Psoas muscle (tissue), 8 donors: ENCODE measurements around the gene DDN. TPM values are rescaled to one million over a fixed set of nuclear protein-coding genes. Genes with fewer than 3 reads are reported as not detected.

Experiments
- ATAC-seq, 4 donors: fragments of 200-7000 bp; cut with Tn5 transposase; one replicate each; pipeline ENCODE4 v1.9.1; 2020; ENCODE audit warnings: moderate library complexity in 3 of 4, mild to moderate bottlenecking in 2 of 4
- DNase-seq, 2 donors: peaks; one replicate each; pipeline ENCODE4 v3.0.0-alpha.2; 2020
- H3K27ac ChIP-seq: fragments of 200-600 bp; one replicate; pipeline ENCODE4 v1.8.0; 2022
- H3K27me3 ChIP-seq, 3 donors: fragments of 200-600 bp in 1 of 3; one replicate each; pipeline versions ENCODE4 v1.6.1 to v1.8.0; 2013 to 2022; ENCODE audit warnings: low read length in 2 of 3, mild to moderate bottlenecking in 2 of 3, moderate library complexity in 1 of 3; ENCODE audit not compliant: insufficient read depth in 3 of 3
- H3K36me3 ChIP-seq, 2 donors: fragments of 200-600 bp in 1 of 2; one replicate each; pipeline versions ENCODE4 v1.6.1 to v1.8.0; 2013 to 2022; ENCODE audit warnings: low read depth in 1 of 2, mild to moderate bottlenecking in 1 of 2, moderate library complexity in 1 of 2; ENCODE audit not compliant: insufficient read depth in 1 of 2
- H3K4me1 ChIP-seq: fragments of 200-600 bp; one replicate; pipeline ENCODE4 v1.8.0; 2022
- H3K4me3 ChIP-seq: fragments of 200-600 bp; one replicate; pipeline ENCODE4 v1.8.0; 2022; ENCODE audit warnings: mild to moderate bottlenecking
- H3K9me3 ChIP-seq: fragments of 200-600 bp; one replicate; pipeline ENCODE4 v1.8.0; 2022
- WGBS, 3 donors: extraction: QIAGEN DNeasy Blood & Tissue Kit; methylation state at CpG; one replicate each; pipeline versions ENCODE4 v1.1.6 to v1.1.7; 2013; 5-methylcytosine and 5-hydroxymethylcytosine counted together
- intact Hi-C, 2 donors: fragments of 100-400 bp; cut with DNase I; formaldehyde crosslinking; loops; one replicate each; pipeline versions ENCODE4 v1.11.0 to v1.14.2; 2022
- polyA plus RNA-seq, 3 donors: library from polyadenylated mRNA; stranded (reverse); fragments of 200-250 nt; gene quantifications; one replicate each; pipeline ENCODE4 v1.2.3, GENCODE V29; 2013
- total RNA-seq, 4 donors: library from RNA; stranded (reverse); fragmentation: NEBNext Ultra II Directional in 2 of 4; extraction: Animal tissue kit (Norgen Biotek cat#: 25700) in 2 of 4; gene quantifications; one replicate each; pipeline versions ENCODE4 v1.2.1 to v1.2.4, GENCODE V29; 2021 to 2023
- TF ChIP-seq, protein P1 (sequence below): fragments of 200-600 bp; IDR thresholded peaks from one replicate; pipeline ENCODE4 v1.8.0; 2022; ENCODE audit warnings: antibody characterized with exemption
- donor health status: healthy with polysubstance abuse.
- donor health status: DM: no; HTN: no; CAD: no; lungs with moderate emphysema.
- donor health status: Bipolar disorder and iron deficiency.
- donor health status: healthy.
- donor health status: DM: yes; HTN: yes; CAD: no.
- donor health status: DM: no; HTN: no; CAD: no.
- donor health status: DM: no; HTN: no; CAD: no.
- donor health status: DM: yes; HTN: yes; CAD: no.

The DDN gene
- total and polyA plus RNA-seq, 7 donors, result 11.2 to 485 (median 72.6) TPM

DNA sequence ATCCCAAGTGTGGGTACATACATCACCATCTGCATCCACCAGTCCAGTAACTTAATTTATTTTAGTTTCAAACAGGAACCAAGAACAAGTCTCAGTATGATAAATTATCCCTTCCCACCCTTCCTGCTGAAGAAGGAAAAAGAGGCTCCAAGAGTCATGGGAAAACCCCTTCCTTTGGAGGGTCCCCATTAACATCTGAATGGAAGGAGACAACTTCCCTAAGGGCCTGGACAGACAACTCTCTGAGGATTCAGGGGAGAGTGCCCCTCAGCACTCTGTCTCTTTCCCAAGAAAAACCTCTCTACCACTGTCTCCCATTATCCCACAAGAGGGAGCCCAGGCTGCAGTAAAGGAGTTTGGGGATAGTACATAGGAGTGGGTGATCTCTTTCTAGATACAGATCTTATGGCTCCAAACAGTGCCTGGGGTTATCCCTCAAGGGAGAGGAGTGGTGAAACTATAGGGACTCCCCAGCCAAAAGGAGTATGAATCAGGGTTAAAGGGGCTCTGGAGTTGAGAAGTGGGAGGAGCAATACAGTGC lies 33.8 kb downstream of the DDN start:
- intact Hi-C loops, result no loop called here
- TF ChIP-seq, protein P1, sequence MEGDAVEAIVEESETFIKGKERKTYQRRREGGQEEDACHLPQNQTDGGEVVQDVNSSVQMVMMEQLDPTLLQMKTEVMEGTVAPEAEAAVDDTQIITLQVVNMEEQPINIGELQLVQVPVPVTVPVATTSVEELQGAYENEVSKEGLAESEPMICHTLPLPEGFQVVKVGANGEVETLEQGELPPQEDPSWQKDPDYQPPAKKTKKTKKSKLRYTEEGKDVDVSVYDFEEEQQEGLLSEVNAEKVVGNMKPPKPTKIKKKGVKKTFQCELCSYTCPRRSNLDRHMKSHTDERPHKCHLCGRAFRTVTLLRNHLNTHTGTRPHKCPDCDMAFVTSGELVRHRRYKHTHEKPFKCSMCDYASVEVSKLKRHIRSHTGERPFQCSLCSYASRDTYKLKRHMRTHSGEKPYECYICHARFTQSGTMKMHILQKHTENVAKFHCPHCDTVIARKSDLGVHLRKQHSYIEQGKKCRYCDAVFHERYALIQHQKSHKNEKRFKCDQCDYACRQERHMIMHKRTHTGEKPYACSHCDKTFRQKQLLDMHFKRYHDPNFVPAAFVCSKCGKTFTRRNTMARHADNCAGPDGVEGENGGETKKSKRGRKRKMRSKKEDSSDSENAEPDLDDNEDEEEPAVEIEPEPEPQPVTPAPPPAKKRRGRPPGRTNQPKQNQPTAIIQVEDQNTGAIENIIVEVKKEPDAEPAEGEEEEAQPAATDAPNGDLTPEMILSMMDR, result peak; percentile 17
- no peak for DNase-seq

DNA sequence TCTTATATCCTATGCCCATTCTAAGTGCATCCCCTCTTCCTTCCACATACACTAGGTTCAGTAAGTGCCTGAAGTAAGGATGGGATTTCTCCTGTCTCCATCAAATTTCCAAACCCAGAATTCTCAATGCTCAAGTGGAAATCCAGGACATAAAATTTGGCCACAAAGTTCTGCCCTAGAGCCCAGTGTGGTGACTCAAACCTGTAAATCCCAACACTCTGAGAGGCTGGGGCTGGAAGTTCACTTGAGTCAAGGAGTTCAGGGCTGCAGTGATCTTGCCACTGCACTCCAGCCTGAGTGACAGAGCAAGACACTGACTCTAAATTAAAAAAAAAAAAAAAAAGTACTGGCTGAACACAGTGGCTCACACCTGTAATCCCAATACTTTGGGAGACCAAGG lies 37.4 kb downstream of the DDN start:
- ATAC-seq, result no peak

More for the DNA sequence above, 33.8 kb downstream of the DDN start:
- ATAC-seq, result peak in 2 of 4 donors; percentile 50 to 55
- Histone ChIP-seq H3K27me3 (peaks cover 0 to 27% (median 6%) of the 10 kb centered on the region in 3 donors), H3K27ac (no peak overlapping the region), H3K4me1 (no peaks in the 10 kb centered on the region), H3K4me3 (no peak overlapping the region), H3K36me3 (no peaks in the 10 kb centered on the region), H3K9me3 (no peaks in the 10 kb centered on the region)

GRCh38 chr12:48961331-48961730 lies 37.8 kb downstream of the DDN start:
- Histone ChIP-seq H3K27me3 (peaks cover 0 to 9% (median 0%) of the 10 kb centered on the region in 3 donors), H3K4me1 (peaks cover 8% of the 10 kb centered on the region)

More for the DNA sequence above, 37.4 kb downstream of the DDN start:
- DNase-seq, result no peak
- Histone ChIP-seq H3K4me1 (peaks cover 8% of the 10 kb centered on the region), H3K36me3 (no peaks in the 10 kb centered on the region), H3K27ac (no peak overlapping the region), H3K27me3 (peaks cover 0 to 9% (median 0%) of the 10 kb centered on the region in 3 donors), H3K4me3 (no peak overlapping the region), H3K9me3 (no peaks in the 10 kb centered on the region)
- intact Hi-C loops, result no loop called here
- TF ChIP-seq, protein P1, result no peak

DNA sequence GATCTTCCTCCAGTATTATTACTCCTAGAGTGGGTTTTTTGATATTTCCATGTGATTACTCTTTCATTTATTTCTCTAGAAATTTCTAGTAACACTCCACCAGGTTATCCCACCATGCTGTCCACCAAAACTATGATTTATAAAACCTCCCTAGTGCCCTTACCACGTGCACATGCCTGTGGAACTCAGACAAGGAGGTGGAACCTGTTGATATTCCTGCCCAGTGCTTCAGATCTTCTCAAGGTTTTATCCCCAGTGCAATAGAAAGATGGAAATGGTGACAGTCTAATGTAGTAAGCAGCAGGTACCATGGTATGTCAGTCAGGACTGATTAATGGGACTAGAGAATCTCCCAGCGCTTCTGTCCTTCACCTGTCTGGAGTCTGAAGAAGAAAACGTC lies 38.3 kb downstream of the DDN start:
- no peaks in the 10 kb centered on the region for H3K9me3 ChIP-seq
- DNase-seq, result no peak
- H3K36me3 ChIP-seq, result no peaks in the 10 kb centered on the region
- peaks cover 0 to 9% (median 0%) of the 10 kb centered on the region in 3 donors for H3K27me3 ChIP-seq
- H3K27ac ChIP-seq, result no peak overlapping the region
- intact Hi-C loops, result no loop called here
- no peak for ATAC-seq
- peaks cover 13% of the 10 kb centered on the region for H3K4me1 ChIP-seq
- no peak overlapping the region for H3K4me3 ChIP-seq
- TF ChIP-seq, protein P1, result no peak
- WGBS, 3 donors, result 64 to 74% (median 74%) methylated on average over 3 of the region's 3 CpGs

More at GRCh38 chr12:48961331-48961730, 37.8 kb downstream of the DDN start:
- ATAC-seq (no peak), DNase-seq (no peak)
- WGBS, 3 donors, result 29 to 44% (median 39%) methylated on average over 4 of the region's 4 CpGs
- Histone ChIP-seq H3K9me3 (no peaks in the 10 kb centered on the region), H3K27ac (no peak overlapping the region), H3K4me3 (no peak overlapping the region), H3K36me3 (no peaks in the 10 kb centered on the region)
- intact Hi-C loops, result no loop called here
- TF ChIP-seq, protein P1, result no peak

GRCh38 chr12:48958049-48958388 lies 41.2 kb downstream of the DDN start:
- Histone ChIP-seq H3K27ac (no peak overlapping the region), H3K36me3 (peaks cover 0 to 6% of the 10 kb centered on the region in 2 donors), H3K9me3 (no peaks in the 10 kb centered on the region), H3K27me3 (peaks cover 0 to 9% (median 0%) of the 10 kb centered on the region in 3 donors), H3K4me1 (peaks cover 17% of the 10 kb centered on the region), H3K4me3 (peak overlapping the region; percentile 80)
- intact Hi-C loops, result no loop called here
- 13 to 28% (median 20%) methylated on average over 2 to 3 of the region's 3 CpGs for WGBS, 3 donors
- ATAC-seq, result no peak
- TF ChIP-seq, protein P1, result no peak
- no peak for DNase-seq
